Forelimb muscle (tissue), 1 donor: Measurements from ENCODE around the gene VEGFA. TPM values are rescaled to one million over a fixed set of nuclear protein-coding genes. Genes with fewer than 3 reads are reported as not detected.

Experiments
- DNase-seq: peaks from one replicate; pipeline ENCODE4 v3.0.0-alpha.2; 2013; ENCODE audit warnings: low read depth
- polyA plus RNA-seq: library from polyadenylated mRNA; unstranded; fragments of 120-200 nt; gene quantifications from one replicate; pipeline ENCODE4 v1.2.1, GENCODE V29; 2013; ENCODE audit not compliant: insufficient read length

Gene VEGFA
- polyA plus RNA-seq, 1 donor, result 82.4 TPM

GRCh38 chr6:43738877-43739641 lies 31.0 kb upstream of the VEGFA start:
- DNase-seq, result no peak

- DNase-seq, result no peak
Observed at GRCh38 chr6:43739642-43740091, 30.3 kb upstream of the VEGFA start.

GRCh38 chr6:43740321-43740960 lies 29.6 kb upstream of the VEGFA start:
- no peak for DNase-seq

GRCh38 chr6:43740961-43741764 lies 28.8 kb upstream of the VEGFA start:
- DNase-seq, result no peak

- no peak for DNase-seq
Observed at GRCh38 chr6:43741829-43742228, 28.2 kb upstream of the VEGFA start.

- no peak for DNase-seq
Observed at GRCh38 chr6:43742285-43742684, 27.7 kb upstream of the VEGFA start.

GRCh38 chr6:43742931-43743632 lies 26.9 kb upstream of the VEGFA start:
- no peak for DNase-seq

GRCh38 chr6:43743682-43744381 lies 26.2 kb upstream of the VEGFA start:
- no peak for DNase-seq

- no peak for DNase-seq
Observed at GRCh38 chr6:43744491-43744890, 25.5 kb upstream of the VEGFA start.

- DNase-seq, result no peak
Observed at GRCh38 chr6:43744931-43745727, 24.9 kb upstream of the VEGFA start.

- DNase-seq, result no peak
Observed at GRCh38 chr6:43746071-43746470, 23.9 kb upstream of the VEGFA start.

- no peak for DNase-seq
Observed at GRCh38 chr6:43746613-43747102, 23.4 kb upstream of the VEGFA start.

GRCh38 chr6:43747784-43748183 lies 22.2 kb upstream of the VEGFA start:
- DNase-seq, result no peak

- no peak for DNase-seq
Observed at GRCh38 chr6:43748765-43749164, 21.2 kb upstream of the VEGFA start.

GRCh38 chr6:43749461-43749860 lies 20.6 kb upstream of the VEGFA start:
- DNase-seq, result no peak

GRCh38 chr6:43750622-43751021 lies 19.4 kb upstream of the VEGFA start:
- no peak for DNase-seq

GRCh38 chr6:43753570-43754183 lies 16.3 kb upstream of the VEGFA start:
- DNase-seq, result no peak

GRCh38 chr6:43757966-43758616 lies 11.9 kb upstream of the VEGFA start:
- DNase-seq, result no peak

GRCh38 chr6:43758617-43759050 lies 11.4 kb upstream of the VEGFA start:
- DNase-seq, result no peak
